Measurements from ENCODE around the gene MST1.

- TF ChIP-seq, protein P1, sequence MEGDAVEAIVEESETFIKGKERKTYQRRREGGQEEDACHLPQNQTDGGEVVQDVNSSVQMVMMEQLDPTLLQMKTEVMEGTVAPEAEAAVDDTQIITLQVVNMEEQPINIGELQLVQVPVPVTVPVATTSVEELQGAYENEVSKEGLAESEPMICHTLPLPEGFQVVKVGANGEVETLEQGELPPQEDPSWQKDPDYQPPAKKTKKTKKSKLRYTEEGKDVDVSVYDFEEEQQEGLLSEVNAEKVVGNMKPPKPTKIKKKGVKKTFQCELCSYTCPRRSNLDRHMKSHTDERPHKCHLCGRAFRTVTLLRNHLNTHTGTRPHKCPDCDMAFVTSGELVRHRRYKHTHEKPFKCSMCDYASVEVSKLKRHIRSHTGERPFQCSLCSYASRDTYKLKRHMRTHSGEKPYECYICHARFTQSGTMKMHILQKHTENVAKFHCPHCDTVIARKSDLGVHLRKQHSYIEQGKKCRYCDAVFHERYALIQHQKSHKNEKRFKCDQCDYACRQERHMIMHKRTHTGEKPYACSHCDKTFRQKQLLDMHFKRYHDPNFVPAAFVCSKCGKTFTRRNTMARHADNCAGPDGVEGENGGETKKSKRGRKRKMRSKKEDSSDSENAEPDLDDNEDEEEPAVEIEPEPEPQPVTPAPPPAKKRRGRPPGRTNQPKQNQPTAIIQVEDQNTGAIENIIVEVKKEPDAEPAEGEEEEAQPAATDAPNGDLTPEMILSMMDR (conservative IDR thresholded peaks at IDR 0.05; ENCODE audit: low read depth, low read length) = no peak
- TF ChIP-seq EZH2 (IDR thresholded peaks at IDR 0.05; ENCODE audit: low read length, unreplicated experiment) = no peak
- TF ChIP-seq EZH2phosphoT487 (IDR thresholded peaks at IDR 0.05; ENCODE audit: borderline replicate concordance, low read length) = no peak
Observed at GRCh38 chr3:49723296-49723627, 34.0 kb upstream of the MST1 start.
